GM21576 (cell line): ENCODE data around the gene NECAP2.
"Not testable (repeated sequence)": the region's sequence is repeated elsewhere in the genome, so short reads cannot be mapped to it uniquely, and the experiment has no call there.

Experiments used
- ATAC-seq: cut with Tn5 transposase; IDR thresholded peaks from one replicate; pipeline ENCODE4 v1.9.1; 2021; ENCODE audit warnings: mild to moderate bottlenecking, moderate library complexity; ENCODE audit not compliant: unreplicated experiment

NECAP2 gene

DNA sequence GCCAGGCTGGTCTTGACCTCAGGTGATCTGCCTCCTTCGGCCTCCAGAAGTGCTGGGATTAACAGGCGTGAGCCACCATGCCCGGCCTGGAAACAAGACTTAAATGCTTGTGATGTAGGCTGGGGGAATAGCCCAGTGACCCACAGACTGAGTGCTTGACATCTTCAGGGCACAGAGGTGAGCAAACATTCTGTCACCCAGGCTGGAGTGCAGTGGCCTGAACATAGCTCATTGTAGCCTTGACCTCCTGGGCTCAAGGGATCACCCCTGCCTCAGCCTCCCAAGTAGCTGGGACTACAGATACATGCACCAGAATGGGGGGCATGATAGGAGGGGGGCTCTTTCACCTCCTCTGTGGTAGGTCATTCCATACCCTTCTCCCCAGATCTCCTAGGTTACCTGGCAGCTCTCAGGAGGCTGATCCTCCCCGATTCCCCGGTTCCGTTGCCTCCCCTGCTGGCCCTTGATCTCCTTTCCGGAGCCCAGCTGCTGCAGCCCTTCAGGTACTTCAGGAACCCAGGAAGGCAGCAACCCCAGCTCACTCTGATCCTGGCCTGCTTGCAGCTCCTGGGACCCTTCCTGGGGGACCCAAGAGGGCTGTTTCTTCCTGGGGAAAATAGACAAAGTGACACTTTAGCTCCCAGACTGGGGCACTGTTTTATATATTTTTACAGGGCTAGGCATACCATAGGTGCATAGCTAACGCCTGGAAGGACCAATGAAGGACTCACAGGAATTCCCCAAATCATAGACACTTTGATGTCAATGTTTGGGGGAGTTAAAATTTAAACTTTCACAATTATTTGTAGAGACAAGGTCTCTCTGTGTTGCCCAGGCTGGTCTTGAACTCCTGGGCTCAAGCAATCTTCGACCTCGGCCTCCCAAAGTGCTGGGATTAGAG is 15.1 kb upstream of the NECAP2 start:
- no peak for ATAC-seq

DNA sequence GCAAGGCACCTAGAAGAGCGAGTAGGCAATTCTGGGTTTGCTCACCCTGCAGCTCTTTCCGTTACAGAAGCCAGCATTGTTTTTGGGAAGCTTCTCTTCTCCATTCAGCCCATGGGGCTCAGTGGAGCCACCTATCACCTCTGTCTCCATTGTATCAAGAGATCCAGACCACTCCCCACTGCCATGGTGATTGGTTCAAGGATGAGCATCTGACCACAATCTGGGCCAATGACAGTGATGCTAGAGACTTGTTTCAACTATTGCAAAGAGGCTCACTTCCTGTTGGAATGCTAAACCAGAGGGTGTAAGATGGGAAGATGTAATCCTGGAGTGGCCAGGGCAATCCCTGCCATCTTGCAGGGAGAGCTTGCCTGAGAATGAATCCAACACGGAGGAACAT is 9.9 kb upstream of the NECAP2 start:
- no peak for ATAC-seq

DNA sequence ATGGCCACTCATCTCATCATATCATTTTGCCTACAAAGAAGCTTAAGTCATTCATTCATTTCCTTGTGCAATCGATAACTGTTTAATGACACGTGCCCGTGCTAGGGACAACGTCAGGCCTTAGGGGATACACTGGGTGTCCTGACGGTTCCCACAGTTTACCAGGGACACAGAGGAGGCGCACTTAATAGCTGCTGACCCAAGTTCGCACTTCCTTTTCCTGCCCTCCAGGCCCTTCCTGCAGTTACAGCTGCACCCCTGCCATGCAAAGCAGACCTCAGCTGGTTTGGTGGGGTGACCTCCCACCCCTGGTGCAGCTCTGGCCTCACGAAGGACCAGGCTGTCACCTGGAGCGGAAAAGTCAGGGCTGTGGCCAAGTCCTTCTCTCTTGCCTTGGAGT is 7.5 kb upstream of the NECAP2 start:
- no peak for ATAC-seq

DNA sequence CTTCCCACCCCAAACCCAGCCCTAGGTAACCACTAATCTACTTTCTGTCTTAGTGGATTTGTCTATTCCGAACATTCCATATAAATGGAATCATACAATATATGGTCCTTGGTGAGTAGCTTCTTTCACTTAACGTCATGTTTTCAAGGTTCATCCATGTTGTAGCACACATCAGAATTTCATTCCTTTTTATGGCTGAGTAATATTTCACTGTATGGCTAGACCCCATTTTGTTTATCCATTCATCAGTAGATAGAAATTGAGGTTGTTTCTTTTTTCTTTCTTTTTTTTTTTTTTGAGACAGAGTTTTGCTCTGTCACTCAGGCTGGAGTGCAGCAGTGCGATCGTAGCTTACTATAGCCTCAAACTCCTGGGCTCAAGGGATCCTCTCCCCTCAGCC is 6.5 kb upstream of the NECAP2 start:
- ATAC-seq, result no peak

DNA sequence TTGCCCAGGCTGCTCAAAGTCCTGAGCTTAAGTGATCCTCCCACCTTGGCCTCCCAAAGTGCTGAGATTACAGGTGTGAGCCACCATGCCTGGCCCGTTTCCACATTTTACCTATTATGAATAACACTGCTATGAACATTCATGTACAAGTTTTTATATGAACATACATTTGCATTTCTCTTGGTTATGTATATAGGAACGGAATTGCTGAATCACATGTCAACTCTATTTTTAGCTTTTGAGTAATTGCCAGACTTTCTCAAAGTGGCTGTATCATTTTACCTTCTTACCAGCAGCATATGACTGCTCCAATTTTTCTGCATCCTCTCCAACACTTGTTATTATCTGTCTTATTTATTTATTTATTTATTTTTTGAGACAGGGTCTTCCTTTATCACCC is 6.0 kb upstream of the NECAP2 start:
- no peak for ATAC-seq

DNA sequence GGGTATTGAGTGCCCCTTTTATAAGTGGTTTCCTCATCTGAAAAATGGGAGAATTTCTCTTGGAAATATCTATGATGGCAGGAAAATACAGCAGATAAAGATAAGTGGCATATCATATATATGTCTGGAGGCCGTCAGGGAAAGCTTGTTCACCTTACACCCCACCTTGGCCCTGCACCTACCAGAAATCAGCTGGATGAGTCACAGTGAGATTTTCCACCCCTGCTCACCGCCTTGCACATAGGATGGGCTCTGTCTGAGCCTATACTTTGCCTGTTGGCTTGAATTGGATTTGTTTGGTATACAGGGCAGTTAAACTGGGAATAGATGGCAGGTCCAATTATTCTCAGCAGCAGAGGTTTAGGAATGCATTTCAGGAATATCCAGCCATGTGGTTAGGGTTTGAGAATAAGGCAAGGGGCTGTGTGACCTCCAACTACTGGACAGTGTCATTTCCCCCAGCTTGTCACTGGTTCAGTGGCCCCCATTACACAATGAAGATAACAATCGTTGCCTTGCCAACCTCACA is 3.5 kb upstream of the NECAP2 start, which contains the start of gene SPATA21:
Gene SPATA21 (minus strand): TSS at position 479 of the 529 bp plus-strand sequence. CDS start 6,053 bp downstream, outside the sequence.
- no peak for ATAC-seq

DNA sequence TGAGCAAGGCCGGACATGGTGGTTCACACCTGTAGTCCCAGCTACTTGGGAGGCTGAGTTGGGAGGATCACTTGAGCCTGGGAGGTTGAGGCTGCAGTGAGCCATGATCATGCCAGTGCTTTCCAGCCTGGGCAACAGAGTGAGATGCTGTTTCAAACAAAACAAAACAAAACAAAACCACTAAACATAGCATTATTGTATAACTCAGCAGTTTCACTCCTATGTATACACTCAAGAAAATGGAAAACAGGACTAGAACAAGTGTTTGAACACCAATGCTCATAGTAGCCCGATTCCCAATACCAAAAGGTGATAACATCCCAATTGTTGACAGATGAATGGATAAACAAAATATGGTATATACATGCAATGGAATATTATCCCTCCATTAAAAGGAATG is 2.0 kb upstream of the NECAP2 start:
- ATAC-seq, result no peak

DNA sequence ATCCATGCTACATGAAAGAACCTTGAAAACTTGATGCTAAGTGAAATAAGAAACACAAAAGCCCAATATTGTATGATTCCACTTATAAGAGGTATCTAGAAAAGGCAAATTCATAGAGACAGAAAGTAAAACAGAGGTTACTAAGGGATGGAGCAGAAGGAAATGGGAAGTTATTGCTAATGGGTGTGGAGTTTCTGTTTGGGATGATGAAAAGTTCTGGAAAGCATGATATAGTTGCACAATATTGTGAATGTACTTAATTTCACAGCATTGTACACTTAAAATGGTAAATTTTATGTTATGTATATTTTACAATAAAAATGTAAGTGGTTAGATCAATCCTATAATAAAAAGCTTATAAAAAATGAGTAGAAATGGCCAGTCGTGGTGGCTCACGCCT is 1.6 kb upstream of the NECAP2 start:
- ATAC-seq, result no peak

DNA sequence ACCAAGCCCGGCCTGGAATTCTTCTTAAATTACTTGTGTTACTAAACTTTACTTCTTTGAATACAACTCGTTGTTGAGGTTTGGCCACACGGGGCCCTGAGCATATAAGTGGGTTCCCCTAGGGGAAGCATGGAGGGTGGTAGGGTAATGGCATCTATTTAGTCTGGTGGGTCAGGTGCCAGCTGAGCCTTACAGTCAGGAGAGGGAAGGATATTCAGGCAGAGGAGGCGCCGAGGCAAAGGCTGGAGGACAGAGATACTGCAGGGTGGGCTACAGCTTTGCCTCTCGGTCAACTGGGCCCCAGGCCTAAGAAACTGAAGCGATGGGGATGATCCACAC is 424 bp upstream of the NECAP2 start:
- peak; percentile 18 for ATAC-seq

DNA sequence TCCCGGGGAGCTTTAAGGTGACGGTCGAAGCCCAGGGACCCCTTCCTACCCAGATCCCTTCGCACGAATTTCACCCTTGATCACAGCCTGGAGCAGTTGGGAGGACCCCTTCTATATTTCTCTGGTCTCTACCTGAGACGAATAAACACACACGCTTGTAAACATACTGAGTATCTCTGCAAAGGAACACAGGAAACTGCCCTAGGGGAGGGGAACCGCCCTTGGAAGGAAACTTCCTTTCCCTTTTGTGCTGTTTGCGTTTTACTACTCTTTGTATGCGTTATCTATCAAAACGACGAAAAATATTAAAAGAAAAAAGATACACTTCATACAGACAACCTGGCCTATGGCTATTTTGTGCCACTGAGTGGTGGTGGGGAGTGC is 750 bp downstream of the NECAP2 start:
- ATAC-seq, result no peak

DNA sequence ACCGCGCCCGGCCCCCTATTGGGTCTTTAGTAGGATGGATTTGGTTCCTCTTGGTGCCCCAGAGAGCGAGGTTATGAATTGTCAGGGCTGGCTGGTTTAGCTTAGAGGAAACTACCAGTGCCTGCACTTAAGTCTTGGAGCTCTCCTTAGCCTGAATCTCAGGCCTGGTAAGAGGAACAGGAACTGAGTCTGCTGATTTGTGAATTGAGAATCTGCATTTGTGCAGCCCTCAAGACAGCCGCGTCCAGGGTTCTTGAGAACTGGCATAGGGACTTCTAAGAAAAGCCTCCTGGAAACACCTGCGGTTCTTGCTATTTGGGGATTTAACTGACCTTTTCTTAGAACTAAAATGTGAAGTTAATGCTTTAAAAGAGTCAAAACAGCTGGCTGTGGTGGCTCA is 1.7 kb downstream of the NECAP2 start:
- no peak for ATAC-seq

DNA sequence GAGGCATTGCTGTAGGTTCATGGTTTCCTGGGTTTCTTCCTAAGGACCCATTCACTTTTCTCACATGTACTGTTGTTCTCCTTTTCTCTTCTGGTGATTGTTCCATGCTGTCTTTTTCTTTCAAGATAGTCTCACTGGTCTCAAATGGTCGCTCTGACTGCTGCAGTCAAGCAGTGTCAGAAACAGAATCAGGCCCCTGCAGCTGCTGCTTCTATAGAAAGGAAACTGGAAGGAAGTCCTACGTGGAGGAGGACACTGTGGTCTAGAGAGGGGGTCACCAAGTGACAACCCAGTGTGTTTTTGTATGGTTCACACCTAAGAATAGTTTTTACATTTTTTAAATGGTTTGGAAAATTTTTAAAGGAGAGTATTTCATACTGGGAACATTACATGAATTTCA is 2.4 kb downstream of the NECAP2 start:
- no peak for ATAC-seq

DNA sequence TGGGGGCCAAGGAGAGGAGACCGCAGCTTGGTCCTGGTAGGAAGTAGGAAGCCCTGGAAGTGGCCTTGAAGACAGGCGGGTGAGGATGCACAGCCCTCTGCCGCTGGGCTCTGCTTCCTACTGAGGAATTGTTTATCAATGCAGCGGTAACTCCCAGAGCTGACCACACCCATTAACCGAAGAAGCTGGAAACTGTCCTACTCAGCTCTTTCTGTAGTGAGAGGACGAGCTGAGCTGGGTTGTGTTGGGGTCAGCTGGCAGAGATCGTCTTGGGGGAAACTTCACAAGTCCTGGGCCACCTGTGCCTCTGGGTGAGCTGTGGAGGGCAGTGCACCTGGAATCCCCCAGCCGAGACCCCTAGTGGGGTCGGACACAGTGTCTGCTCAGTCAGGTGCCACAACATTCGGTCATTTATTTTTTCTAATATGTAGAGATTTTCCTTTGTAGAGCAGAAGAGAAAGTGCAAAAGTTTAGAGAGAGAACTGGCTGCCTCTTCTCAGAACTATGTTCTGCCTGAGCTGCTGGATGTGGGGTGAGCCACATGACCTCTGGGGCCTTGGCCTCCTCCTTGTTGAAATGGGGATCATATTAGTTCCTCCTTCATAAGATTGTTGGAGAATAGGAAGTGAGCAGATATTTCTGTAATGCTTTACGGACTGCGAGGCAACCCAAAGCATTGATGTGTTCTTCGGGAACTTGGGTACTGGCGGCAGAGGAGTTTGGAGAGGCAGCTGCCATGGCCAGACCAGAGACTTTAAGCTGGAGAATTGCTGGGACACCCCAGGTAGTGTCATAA is 3.6 kb downstream of the NECAP2 start:
- ATAC-seq, result no peak

DNA sequence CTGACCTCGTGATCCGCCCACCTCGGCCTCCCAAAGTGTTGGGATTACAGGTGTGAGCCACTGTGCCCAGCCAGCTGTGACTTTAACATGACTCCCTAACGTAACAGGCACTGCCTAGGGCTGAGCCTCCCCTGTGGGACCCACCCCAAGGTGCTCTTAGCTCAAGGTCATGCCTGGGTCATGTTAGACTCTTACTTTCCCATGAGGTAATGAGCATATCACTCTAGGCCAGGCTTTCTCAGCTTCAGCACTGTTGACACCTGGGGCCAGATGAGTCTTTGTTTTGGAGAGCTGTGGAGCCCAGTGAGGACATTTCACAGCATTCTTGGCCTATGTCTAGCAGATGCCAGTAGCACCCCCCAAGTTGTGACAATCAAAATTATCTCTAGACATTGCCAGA is 4.5 kb downstream of the NECAP2 start:
- no peak for ATAC-seq

DNA sequence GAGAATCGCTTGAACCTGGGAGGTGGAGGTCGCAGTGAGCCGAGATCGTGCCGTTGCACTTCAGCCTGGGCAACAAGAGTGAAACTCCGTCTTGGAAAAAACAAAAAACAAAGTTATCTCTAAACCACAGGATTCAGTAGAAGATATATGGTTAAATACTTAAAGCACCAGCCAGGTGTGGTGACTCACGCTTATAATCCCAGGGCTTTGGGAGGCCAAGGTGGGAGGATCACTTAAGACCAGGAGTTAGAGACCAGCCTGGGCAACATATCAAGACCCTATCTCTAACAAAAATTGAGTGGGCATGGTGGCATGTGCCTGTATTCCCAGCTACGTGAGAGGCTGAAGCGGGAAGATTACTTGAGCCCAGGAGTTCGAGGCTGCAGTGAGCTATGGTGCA is 5.6 kb downstream of the NECAP2 start:
- no peak for ATAC-seq

DNA sequence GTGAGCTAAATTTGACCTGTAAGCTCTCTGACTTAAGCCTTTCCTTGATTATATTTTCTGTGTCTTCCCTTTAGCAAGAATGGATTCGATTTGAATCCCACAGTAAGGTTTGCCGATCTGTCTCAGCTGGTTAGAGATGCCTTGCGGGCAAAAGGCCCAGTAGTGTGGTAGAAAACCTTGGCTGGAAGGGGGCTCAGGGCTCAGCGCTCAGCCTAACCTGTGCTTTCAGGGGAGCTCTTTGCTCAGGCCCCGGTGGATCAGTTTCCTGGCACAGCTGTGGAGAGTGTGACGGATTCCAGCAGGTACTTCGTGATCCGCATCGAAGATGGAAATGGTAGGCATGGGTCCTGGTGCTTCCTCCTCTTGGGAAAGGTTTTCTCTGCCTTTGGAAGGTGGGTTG is 7.1 kb downstream of the NECAP2 start:
- no peak for ATAC-seq

DNA sequence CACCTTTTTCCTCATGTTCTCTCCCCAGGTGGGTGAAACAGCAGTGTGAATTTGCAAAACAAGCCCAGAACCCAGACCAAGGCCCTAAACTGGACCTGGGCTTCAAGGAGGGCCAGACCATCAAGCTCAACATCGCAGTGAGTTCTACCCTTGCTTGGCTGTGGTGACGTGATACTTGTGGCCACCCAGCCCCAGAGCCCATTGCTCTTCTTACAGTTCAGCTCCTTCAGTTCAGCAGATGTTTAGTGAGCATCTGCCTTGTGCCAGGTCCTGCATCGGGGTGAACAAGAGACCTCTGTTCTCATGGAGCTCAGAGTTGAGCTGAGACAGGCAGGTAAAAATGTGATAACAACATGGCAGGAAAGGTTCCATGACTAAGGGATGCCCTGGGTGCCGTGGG is 8.5 kb downstream of the NECAP2 start:
- no peak for ATAC-seq

DNA sequence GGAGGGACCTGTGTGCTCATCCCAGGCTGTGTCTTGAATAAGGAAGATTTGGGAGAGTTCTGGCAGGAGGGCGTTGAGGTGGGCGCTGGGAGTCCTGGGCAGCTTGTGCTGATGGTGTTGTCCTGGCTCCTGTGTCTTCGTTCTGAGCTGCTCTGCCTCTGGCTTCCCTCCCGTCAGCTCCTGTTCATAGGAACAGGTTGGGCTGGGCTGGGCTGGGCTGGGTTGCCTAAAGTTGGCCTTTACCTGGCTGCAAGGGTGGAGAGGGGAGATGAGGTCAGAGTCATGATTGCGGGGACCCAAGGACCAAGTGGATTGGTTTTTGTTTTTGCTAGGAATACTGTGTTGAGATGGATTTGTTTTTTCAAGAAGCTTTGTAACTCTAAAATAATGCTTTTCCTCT is 9.1 kb downstream of the NECAP2 start:
- no peak for ATAC-seq

DNA sequence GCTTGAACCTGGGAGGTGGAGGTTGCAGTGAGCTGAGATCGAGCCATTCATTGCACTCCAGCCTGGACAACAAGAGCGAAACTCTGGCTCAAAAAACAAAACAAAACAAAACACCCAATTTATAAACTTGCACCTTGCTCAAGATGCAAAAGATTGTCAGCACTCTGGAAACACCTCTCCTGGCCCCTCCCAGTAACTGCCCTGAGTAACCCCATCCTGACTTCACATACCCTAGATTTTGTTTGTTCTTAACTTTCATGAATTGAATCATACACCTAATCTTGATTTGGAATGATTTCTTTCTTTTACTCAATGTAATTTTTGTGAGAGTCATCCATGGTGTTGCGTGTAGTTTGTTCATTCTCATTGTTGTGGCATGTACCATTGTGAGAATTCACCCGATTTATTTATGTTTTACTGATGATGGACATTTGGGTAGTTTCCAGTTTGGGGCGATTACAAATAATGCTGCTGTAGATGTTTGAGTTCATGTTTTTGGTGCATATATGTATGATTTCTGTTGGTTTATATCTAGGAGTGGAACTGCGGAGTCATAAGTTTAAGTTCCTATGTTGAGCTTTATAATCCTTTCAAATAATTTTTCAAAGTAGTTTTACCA is 10.4 kb downstream of the NECAP2 start:
- no peak for ATAC-seq

DNA sequence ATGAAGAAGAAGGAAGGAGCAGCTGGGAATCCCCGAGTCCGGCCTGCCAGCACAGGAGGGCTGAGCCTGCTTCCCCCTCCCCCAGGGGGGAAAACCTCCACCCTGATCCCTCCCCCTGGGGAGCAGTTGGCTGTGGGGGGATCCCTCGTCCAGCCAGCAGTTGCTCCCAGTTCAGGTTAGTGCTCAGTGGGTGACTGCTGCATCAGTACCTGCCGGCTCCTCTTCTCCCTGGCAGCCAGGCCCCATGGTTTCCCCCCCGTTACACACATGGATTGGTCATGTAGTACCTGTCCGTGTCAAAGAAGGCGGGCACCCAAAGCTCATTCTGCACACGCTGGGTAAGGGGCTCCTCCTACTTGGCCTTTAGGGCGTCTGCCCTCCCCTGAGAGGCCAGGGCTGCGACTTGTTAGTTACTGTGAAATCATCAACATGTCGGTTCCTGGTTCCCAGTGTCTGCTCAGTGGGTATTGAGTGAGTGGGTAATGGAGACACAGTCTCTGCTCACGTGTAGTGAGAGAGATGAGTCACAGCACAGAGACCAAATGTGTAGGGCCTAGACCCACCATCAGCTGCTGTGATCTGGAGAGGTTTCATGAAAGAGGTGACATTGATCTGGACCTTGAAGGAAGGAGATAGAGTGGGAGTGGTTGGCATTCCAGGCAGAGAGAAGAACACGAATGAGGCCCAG is 11.5 kb downstream of the NECAP2 start:
- ATAC-seq, result no peak

DNA sequence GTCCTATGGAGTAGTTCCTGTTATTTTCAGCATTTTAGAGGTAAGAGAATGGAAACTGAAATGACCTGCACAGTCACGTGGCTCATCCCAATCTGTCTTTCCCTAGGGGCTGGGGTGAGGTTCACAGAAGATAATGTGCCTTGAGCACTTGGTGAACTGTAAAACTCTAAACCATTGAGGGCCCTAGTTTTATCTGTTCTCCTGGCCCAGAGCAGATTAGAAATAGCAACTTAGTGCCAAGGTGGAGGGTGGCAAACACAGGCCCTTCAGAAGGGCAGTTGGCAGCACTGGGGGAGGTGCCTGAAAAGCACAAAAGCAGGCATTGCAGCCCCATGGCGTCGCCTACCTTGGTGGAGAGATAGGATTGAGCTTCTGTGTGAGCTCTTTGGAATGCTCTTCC is 14.4 kb downstream of the NECAP2 start:
- not testable (repeated sequence) for ATAC-seq
